Measurements from ENCODE around the gene KLHDC4.

GRCh38 chr16:87684711-87685404, 80.9 kb downstream of the KLHDC4 start:
- TF ChIP-seq EGR1 (IDR thresholded peaks at IDR 0.05; ENCODE audit: low read depth in 2 of 2) (no peak), CTCF (IDR thresholded peaks at IDR 0.05; ENCODE audit: low read depth, low read length, missing input control) (no peak), RXRA (IDR thresholded peaks at IDR 0.05) (no peak), SP1 (IDR thresholded peaks at IDR 0.05) (no peak), RAD21 (IDR thresholded peaks at IDR 0.05) (no peak), YY1 (IDR thresholded peaks at IDR 0.05) (no peak), JUND (IDR thresholded peaks at IDR 0.05) (no peak), MAX (IDR thresholded peaks at IDR 0.05) (no peak), ZBTB33 (IDR thresholded peaks at IDR 0.05) (no peak), GABPA (IDR thresholded peaks at IDR 0.05 in 1 of 2, conservative IDR thresholded peaks at IDR 0.05 in 1 of 2) (no peak), TAF1 (conservative IDR thresholded peaks at IDR 0.05) (no peak)
- TF ChIP-seq, protein P1, sequence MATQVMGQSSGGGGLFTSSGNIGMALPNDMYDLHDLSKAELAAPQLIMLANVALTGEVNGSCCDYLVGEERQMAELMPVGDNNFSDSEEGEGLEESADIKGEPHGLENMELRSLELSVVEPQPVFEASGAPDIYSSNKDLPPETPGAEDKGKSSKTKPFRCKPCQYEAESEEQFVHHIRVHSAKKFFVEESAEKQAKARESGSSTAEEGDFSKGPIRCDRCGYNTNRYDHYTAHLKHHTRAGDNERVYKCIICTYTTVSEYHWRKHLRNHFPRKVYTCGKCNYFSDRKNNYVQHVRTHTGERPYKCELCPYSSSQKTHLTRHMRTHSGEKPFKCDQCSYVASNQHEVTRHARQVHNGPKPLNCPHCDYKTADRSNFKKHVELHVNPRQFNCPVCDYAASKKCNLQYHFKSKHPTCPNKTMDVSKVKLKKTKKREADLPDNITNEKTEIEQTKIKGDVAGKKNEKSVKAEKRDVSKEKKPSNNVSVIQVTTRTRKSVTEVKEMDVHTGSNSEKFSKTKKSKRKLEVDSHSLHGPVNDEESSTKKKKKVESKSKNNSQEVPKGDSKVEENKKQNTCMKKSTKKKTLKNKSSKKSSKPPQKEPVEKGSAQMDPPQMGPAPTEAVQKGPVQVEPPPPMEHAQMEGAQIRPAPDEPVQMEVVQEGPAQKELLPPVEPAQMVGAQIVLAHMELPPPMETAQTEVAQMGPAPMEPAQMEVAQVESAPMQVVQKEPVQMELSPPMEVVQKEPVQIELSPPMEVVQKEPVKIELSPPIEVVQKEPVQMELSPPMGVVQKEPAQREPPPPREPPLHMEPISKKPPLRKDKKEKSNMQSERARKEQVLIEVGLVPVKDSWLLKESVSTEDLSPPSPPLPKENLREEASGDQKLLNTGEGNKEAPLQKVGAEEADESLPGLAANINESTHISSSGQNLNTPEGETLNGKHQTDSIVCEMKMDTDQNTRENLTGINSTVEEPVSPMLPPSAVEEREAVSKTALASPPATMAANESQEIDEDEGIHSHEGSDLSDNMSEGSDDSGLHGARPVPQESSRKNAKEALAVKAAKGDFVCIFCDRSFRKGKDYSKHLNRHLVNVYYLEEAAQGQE (IDR thresholded peaks at IDR 0.05): no peak
- TF ChIP-seq, protein P2, sequence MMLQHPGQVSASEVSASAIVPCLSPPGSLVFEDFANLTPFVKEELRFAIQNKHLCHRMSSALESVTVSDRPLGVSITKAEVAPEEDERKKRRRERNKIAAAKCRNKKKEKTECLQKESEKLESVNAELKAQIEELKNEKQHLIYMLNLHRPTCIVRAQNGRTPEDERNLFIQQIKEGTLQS (IDR thresholded peaks at IDR 0.05): no peak

Data from liver (tissue), 3 donors.